AG04450 (cell line): ENCODE data around the gene VAC14. TPM values are rescaled to one million over a fixed set of nuclear protein-coding genes. Genes with fewer than 3 reads are reported as not detected.
"Not testable (repeated sequence)": the region's sequence is repeated elsewhere in the genome, so short reads cannot be mapped to it uniquely, and the experiment has no call there.

Source experiments
- CTCF ChIA-PET: fragments of 300-600, 350-600 bp; formaldehyde crosslinking; extraction: SDS; loops from one replicate; lab custom pipeline; 2022; ENCODE audit warnings: antibody characterized with exemption, inconsistent platforms; lab: Charles Lee
- POLR2A ChIA-PET: fragments of 350-600 bp; formaldehyde crosslinking; extraction: SDS; loops from one replicate; lab custom pipeline; 2021; ENCODE audit warnings: antibody characterized with exemption, inconsistent platforms; lab: Yijun Ruan, JAX
- DNase-seq: peaks from one replicate; pipeline ENCODE4 v3.0.0-alpha.2; 2011; ENCODE audit warnings: low read depth, low spot score
- H3K27ac ChIP-seq: one replicate; pipeline ENCODE4 v1.5.1; 2012; ENCODE audit warnings: low read depth, low read length, control low read depth
- H3K27me3 ChIP-seq: one replicate; pipeline ENCODE4 v1.6.0; 2012; ENCODE audit warnings: low read length; ENCODE audit not compliant: control insufficient read depth, insufficient read depth
- H3K4me3 ChIP-seq: 2 replicates; pipeline ENCODE4 v1.5.1; 2011; ENCODE audit warnings: mild to moderate bottlenecking, low read depth, low read length, control low read depth
- H3K9me3 ChIP-seq: 2 replicates; pipeline ENCODE4 v1.5.1; 2012; ENCODE audit warnings: low read length; ENCODE audit not compliant: control insufficient read depth, insufficient read depth
- polyA minus RNA-seq: library from RNA; depleted of rRNA, polyadenylated mRNA; stranded (reverse); fragments of >200 nt; gene quantifications from 2 replicates; pipeline ENCODE4 v1.2.3, GENCODE V29; 2011; rRNA and poly(A)+ RNA removed
- polyA plus RNA-seq: library from polyadenylated mRNA; depleted of rRNA; stranded (reverse); fragments of >200 nt; gene quantifications from 2 replicates; pipeline ENCODE4 v1.2.3, GENCODE V29; 2011; rRNA removed
- TF ChIP-seq, protein P1 (sequence below): IDR thresholded peaks from 2 replicates; pipeline ENCODE4 v1.5.1; 2011; ENCODE audit warnings: low read depth, low read length, control low read depth, inconsistent platforms

Gene VAC14
- polyA plus RNA-seq (30.2 and 38.6 TPM in 2 replicates), polyA minus RNA-seq (49.3 and 61.4 TPM in 2 replicates)

DNA sequence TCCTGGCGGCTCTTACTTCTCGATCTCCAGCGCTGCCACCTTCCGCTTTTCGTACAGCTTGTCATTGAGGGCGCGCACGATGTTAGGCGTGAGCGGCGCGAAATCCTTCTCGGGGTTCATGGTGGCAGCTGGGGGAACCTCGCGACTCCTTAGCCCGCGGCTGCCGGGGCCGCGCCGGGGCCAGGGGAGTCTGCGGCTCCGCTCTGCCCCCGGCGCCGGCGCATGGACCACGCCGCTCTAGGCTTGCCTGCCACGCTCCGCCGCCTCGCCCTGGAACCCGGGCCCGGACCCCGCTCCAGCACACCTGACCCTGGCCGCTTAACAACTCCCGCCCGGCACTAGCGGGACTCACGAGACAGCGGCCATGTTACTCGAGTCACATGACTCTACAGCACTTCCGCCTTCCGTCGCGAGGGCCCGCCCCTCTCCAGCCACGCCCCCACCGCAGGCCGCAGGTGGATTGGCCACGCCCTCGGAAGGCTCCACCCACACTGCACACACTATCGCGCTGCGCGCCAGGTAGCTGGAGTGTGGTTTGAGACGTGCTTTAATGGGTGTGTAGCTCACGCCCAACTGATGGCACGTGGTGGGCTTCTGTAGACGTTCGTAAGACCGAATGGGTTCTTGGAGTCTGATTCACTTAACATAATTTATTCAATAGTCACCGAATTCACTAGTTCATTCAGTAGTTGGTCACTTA, at the start of gene VAC14:
TSS of gene VAC14 (minus strand) at position 378 of the 700 bp plus-strand sequence. CDS start at position 120, 258 bp downstream.
- peak; percentile 43 for DNase-seq
- H3K27ac ChIP-seq, result no peak within 1 kb of the TSS
- H3K4me3 ChIP-seq, result peak within 1 kb of the TSS; percentile 96
- POLR2A ChIA-PET, result interaction anchor here (1.5 kb wide), 1 partner anchor 22 kb away, joined by 4 read pairs; no protein-coding TSS in a partner anchor
- H3K9me3 ChIP-seq, result peaks cover 3% of the 10 kb centered on the region; the same call in 1 of the 2 replicates
- no peaks in the 10 kb centered on the region for H3K27me3 ChIP-seq
- CTCF ChIA-PET, result interaction anchor here (1.0 kb wide), 1 partner anchor 30 kb away, joined by 5 read pairs; no protein-coding TSS in a partner anchor
- TF ChIP-seq, protein P1, sequence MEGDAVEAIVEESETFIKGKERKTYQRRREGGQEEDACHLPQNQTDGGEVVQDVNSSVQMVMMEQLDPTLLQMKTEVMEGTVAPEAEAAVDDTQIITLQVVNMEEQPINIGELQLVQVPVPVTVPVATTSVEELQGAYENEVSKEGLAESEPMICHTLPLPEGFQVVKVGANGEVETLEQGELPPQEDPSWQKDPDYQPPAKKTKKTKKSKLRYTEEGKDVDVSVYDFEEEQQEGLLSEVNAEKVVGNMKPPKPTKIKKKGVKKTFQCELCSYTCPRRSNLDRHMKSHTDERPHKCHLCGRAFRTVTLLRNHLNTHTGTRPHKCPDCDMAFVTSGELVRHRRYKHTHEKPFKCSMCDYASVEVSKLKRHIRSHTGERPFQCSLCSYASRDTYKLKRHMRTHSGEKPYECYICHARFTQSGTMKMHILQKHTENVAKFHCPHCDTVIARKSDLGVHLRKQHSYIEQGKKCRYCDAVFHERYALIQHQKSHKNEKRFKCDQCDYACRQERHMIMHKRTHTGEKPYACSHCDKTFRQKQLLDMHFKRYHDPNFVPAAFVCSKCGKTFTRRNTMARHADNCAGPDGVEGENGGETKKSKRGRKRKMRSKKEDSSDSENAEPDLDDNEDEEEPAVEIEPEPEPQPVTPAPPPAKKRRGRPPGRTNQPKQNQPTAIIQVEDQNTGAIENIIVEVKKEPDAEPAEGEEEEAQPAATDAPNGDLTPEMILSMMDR, result no peak

DNA sequence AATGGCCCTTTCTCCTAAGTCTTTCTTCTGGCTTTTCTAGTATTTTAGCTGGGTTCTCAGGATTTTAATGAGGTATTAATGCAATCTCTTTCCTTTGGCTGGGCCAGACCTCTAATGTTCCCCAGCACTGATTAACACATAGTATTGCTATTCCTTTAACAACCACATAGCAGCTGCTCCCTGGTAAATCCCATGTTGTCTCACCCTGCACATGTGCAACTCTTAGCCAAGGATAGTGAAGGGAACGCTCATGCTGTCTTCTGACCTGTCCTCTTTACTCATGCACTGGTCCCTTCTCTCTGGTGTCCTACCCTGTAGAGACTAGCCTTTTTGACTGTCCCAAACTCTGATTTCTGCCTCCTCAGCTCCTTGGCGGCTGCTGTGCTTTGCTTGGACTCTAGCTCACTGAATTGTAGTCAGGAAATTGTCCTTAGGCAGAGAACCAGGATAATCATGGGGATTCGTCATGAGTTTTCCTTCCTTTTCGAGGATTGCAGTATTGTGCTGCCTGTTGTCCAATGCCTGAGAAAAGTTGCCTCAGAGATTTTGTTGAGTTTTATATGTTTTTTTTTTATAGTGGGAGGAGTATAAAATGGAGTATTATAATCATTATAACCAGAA, 22.6 kb upstream of the VAC14 start:
- DNase-seq, POLR2A ChIA-PET, CTCF ChIA-PET, H3K27ac ChIP-seq, H3K9me3 ChIP-seq, H3K27me3 ChIP-seq, H3K4me3 ChIP-seq: not testable (repeated sequence)

DNA sequence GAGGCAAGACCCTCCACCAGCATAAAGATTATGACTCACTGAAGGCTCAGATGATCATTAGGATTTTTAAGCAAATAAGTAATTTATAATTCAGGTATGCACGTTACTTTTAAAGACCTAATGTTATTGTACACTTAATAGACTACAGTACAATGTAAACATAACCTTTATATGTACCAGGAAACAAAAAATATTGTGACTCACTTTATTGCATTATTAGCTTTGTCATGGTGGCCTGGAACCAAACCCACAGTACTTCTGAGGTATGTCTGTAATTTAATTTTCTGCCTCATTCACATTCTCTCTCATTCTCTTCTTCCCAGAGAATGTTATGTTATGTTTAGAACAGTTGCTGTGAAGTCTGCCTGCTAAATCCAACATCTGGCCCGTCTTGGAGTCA, 21.8 kb upstream of the VAC14 start:
- H3K4me3 ChIP-seq, POLR2A ChIA-PET, H3K9me3 ChIP-seq, H3K27me3 ChIP-seq, CTCF ChIA-PET, DNase-seq, H3K27ac ChIP-seq: not testable (repeated sequence)

DNA sequence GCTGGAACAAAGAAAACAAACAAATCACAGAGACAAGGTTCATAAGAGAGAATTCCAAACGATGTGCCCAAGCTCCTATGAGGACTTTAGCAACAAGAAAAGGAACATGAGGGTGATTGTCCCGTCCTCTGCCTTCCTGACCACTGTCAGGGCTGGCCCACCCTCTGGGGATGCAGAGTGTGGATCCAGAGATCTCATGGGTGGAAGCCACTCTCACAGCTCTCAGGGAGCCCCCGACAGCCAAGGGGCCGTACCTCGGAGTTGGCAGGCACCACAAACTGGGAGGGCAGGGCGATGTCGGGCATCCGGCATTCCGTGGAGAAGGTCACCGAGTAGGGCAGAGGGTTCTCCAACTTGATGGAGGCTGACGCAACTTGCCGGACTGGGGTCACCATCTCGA, 17.1 kb upstream of the VAC14 start:
- CTCF ChIA-PET, POLR2A ChIA-PET: not testable (repeated sequence)

DNA sequence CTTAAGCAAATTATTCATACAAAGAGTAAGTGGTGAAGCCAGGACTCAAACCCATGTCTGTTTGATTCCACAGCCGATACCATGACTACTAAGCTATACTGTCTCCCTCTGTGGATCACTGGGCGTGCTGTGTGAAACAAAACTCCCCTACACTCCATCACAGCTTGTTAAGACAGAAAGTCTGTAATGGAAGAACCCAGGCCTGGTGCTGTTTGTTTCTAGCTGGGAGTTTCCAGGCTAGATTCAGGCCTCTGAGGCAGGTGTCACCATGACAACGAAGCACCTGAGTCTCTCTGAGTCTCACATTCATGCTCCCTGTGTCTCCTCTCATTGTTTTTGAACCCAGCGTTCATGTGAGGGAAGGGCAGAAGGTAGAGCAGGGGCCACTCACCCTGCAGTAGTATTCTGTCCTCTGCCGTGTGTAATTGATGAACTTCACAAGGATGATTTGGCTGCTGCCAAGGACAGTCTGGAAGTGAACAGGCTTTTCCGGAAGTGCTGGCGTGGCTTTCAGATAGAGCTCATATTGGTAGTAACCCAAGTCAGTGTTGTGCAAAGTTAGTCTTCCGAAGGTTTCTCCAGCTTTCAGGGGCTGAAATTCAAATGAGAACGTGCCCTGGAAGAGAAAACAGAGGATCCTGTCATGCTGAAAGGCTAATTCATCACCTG, 8.6 kb upstream of the VAC14 start:
- H3K9me3 ChIP-seq, result no peaks in the 10 kb centered on the region
- no peak for DNase-seq
- no peak overlapping the region for H3K4me3 ChIP-seq
- H3K27ac ChIP-seq, result no peak overlapping the region
- POLR2A ChIA-PET, result no interaction called here
- no peaks in the 10 kb centered on the region for H3K27me3 ChIP-seq
- TF ChIP-seq, protein P1, result no peak
- CTCF ChIA-PET, result interaction anchor here (0.5 kb wide), 1 partner anchor 223 kb away, joined by 4 read pairs; no protein-coding TSS in a partner anchor

More for the DNA sequence above, 17.1 kb upstream of the VAC14 start:
- H3K9me3 ChIP-seq, H3K4me3 ChIP-seq, H3K27ac ChIP-seq, H3K27me3 ChIP-seq, DNase-seq: not testable (repeated sequence)

DNA sequence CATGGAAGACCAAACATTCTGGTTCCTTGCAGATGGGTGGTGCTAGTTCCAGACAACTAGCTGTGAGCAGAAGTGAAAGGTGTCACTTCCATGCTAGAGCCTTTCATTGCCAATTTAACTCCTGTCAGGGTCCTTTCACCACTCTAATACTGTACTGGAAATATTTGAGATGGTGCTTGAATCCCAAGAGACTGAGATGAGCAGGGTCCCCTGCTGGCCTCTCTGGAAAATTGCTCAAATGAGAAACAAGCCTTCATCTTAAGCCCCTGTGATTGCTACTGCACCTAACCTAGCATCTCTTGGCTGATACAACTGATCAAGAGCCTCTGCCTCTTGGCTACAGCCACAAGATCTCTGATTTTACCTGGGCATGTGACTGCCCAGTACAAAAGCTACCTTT, 7.4 kb upstream of the VAC14 start:
- Histone ChIP-seq H3K27me3 (no peaks in the 10 kb centered on the region), H3K9me3 (peaks cover 3% of the 10 kb centered on the region; the same call in 1 of the 2 replicates), H3K27ac (no peak overlapping the region), H3K4me3 (no peak overlapping the region)
- POLR2A ChIA-PET, result no interaction called here
- TF ChIP-seq, protein P1, result peak; percentile 37
- no peak for DNase-seq
- CTCF ChIA-PET, result no interaction called here
